Measurements from ENCODE around the gene COL5A2. TPM values are rescaled to one million over a fixed set of nuclear protein-coding genes. Genes with fewer than 3 reads are reported as not detected.

The COL5A2 gene
- total and polyA plus RNA-seq, 2 donors (not counting 3 experiments of a cell fraction or from before 2014, with no cell fraction given) = 47.4 to 123 TPM

DNA sequence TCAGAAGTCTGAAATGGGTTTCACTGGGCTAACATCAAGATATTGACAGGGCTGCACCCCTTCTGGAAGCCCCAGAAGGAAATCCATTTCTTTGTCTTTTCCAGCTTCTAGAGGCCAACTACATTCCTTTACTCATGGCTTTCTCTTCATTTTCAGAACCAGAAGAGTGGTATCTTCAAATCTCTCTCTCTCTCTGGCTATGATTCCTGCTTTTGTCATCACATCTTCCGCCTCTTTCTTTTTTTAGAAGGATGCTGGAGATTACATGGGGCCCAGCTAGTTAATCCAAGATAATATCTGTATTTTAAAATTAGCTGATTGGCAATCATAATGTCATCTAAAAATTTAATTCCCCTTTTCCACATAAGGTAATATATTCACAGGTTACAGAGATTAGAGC, 23.8 kb downstream of the COL5A2 start:
- Histone ChIP-seq H3K9ac (replicated peaks; ENCODE audit: extremely low read depth, insufficient read depth, low read length) (no peak overlapping the region), H3K27ac (ENCODE audit: insufficient read depth, low read depth, low read length) (no peak overlapping the region), H3K79me2 (ENCODE audit: control insufficient read depth, insufficient read depth, low read length) (peaks cover 7% of the 10 kb centered on the region), H3K36me3 (ENCODE audit: control insufficient read depth in 2 of 2, extremely low read depth in 1 of 2, insufficient read depth in 2 of 2, low read length in 2 of 2) (no peaks in the 10 kb centered on the region), H3K9me3 (replicated peaks; ENCODE audit: control insufficient read depth, insufficient read depth, low read length) (no peaks in the 10 kb centered on the region), H2AFZ (ENCODE audit: low read depth, low read length) (no peak overlapping the region), H3K27me3 (ENCODE audit: control insufficient read depth in 2 of 2, insufficient read depth in 2 of 2, low read length in 2 of 2) (no peaks in the 10 kb centered on the region), H3K4me2 (ENCODE audit: insufficient read depth, low read length) (no peak overlapping the region), H3K9me1 (replicated peaks; ENCODE audit: control insufficient read depth, extremely low read depth, insufficient read depth, low read length) (no peaks in the 10 kb centered on the region), H4K20me1 (replicated peaks; ENCODE audit: control insufficient read depth, extremely low read depth, insufficient read depth, low read length) (peaks cover 9% of the 10 kb centered on the region), H3K4me1 (ENCODE audit: control insufficient read depth, extremely low read depth, insufficient read depth, low read length) (peaks cover 10% of the 10 kb centered on the region), H3K4me3 (replicated peaks in 1 of 3; ENCODE audit: insufficient read depth in 1 of 3, low read depth in 1 of 3, low read length in 3 of 3) (no peak overlapping the region)
- BruUV-seq (replicated peaks) = no TSS peak
- intact Hi-C loops (cut with micrococcal nuclease) (no loop called here), dilution Hi-C loops (cut with MboI; ENCODE audit: extremely low pct_ligation_motif_present, low sequenced_read_pairs) (no loop called here)
- DNase-seq (ENCODE audit: low read depth, low spot score) = no peak
- TF ChIP-seq JUN (IDR thresholded peaks at IDR 0.05; ENCODE audit: borderline replicate concordance, insufficient read depth, insufficient read length, low read depth) (no peak), GATA2 (IDR thresholded peaks at IDR 0.05; ENCODE audit: insufficient read depth, insufficient read length, low read depth, low read length) (no peak), EZH2 (IDR thresholded peaks at IDR 0.05; ENCODE audit: borderline replicate concordance, low read depth, low read length, severe bottlenecking) (no peak), POLR2AphosphoS5 (IDR thresholded peaks at IDR 0.05; ENCODE audit: insufficient read depth, low read depth, low read length) (no peak)
- TF ChIP-seq, protein P1, sequence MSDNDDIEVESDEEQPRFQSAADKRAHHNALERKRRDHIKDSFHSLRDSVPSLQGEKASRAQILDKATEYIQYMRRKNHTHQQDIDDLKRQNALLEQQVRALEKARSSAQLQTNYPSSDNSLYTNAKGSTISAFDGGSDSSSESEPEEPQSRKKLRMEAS (IDR thresholded peaks at IDR 0.05; ENCODE audit: insufficient read depth, insufficient read length) = no peak
- ChIA-PET POLR2A (no interaction called here), CTCF (interaction anchor here (1.1 to 2.2 kb wide), 5 partner anchors 9 to 132 kb away, joined by 3 to 6 read pairs (median 5); no protein-coding TSS in a partner anchor)
- FAIRE-seq = no peak

DNA sequence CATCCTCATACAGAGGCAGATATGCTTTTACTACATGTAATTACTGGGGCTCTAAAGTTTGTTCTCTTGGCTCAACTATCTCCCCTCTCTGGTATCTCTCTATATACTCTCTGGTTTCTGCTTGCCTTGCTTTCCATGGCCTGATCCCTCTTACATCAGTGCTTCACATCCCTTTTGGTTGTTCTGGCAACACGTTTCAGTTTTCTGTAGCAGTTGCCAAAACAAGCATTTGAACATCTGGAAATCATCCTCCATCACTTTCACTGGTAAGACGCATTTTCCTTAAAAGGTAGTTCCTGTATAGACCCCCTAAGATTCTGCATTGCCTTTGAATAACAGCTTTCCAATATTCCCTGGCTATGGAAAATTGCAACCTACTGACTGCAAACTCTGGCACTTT, 25.9 kb downstream of the COL5A2 start:
- H3K9me3 ChIP-seq (replicated peaks; ENCODE audit: control insufficient read depth, insufficient read depth, low read length) = no peaks in the 10 kb centered on the region
- peaks cover 8% of the 10 kb centered on the region for H3K79me2 ChIP-seq (ENCODE audit: control insufficient read depth, insufficient read depth, low read length)
- H3K4me1 ChIP-seq (ENCODE audit: control insufficient read depth, extremely low read depth, insufficient read depth, low read length) = peaks cover 10% of the 10 kb centered on the region
- BruUV-seq (replicated peaks) = no TSS peak
- H4K20me1 ChIP-seq (replicated peaks; ENCODE audit: control insufficient read depth, extremely low read depth, insufficient read depth, low read length) = peaks cover 5% of the 10 kb centered on the region
- CTCF ChIA-PET = interaction anchor here (0.7 to 1.5 kb wide), 3 partner anchors 10 to 64 kb away, joined by 3 read pairs; no protein-coding TSS in a partner anchor
- POLR2A ChIA-PET = no interaction called here
- H3K27ac ChIP-seq (ENCODE audit: insufficient read depth, low read depth, low read length) = no peak overlapping the region
- no peak overlapping the region for H3K4me2 ChIP-seq (ENCODE audit: insufficient read depth, low read length)
- H3K4me3 ChIP-seq (replicated peaks in 1 of 3; ENCODE audit: insufficient read depth in 1 of 3, low read depth in 1 of 3, low read length in 3 of 3) = no peak overlapping the region
- H3K27me3 ChIP-seq (ENCODE audit: control insufficient read depth in 2 of 2, insufficient read depth in 2 of 2, low read length in 2 of 2) = no peaks in the 10 kb centered on the region
- no peaks in the 10 kb centered on the region for H3K36me3 ChIP-seq (ENCODE audit: control insufficient read depth in 2 of 2, extremely low read depth in 1 of 2, insufficient read depth in 2 of 2, low read length in 2 of 2)
- no peak for DNase-seq (ENCODE audit: low read depth, low spot score)
- H3K9ac ChIP-seq (replicated peaks; ENCODE audit: extremely low read depth, insufficient read depth, low read length) = no peak overlapping the region
- TF ChIP-seq FOS (IDR thresholded peaks at IDR 0.05; ENCODE audit: borderline replicate concordance, insufficient read depth, low read length) (no peak), EZH2 (IDR thresholded peaks at IDR 0.05; ENCODE audit: borderline replicate concordance, low read depth, low read length, severe bottlenecking) (no peak), MYC (IDR thresholded peaks at IDR 0.05; ENCODE audit: low read depth, low read length) (no peak), POLR2AphosphoS5 (IDR thresholded peaks at IDR 0.05; ENCODE audit: insufficient read depth, low read depth, low read length) (no peak), GATA2 (IDR thresholded peaks at IDR 0.05; ENCODE audit: insufficient read depth, insufficient read length, low read depth, low read length) (no peak), JUN (IDR thresholded peaks at IDR 0.05; ENCODE audit: borderline replicate concordance, insufficient read depth, insufficient read length, low read depth) (no peak), POLR2A (IDR thresholded peaks at IDR 0.05; ENCODE audit: low read depth, low read length) (no peak)
- TF ChIP-seq, protein P1 (IDR thresholded peaks at IDR 0.05; ENCODE audit: insufficient read depth, insufficient read length) = no peak
- TF ChIP-seq, protein P2, sequence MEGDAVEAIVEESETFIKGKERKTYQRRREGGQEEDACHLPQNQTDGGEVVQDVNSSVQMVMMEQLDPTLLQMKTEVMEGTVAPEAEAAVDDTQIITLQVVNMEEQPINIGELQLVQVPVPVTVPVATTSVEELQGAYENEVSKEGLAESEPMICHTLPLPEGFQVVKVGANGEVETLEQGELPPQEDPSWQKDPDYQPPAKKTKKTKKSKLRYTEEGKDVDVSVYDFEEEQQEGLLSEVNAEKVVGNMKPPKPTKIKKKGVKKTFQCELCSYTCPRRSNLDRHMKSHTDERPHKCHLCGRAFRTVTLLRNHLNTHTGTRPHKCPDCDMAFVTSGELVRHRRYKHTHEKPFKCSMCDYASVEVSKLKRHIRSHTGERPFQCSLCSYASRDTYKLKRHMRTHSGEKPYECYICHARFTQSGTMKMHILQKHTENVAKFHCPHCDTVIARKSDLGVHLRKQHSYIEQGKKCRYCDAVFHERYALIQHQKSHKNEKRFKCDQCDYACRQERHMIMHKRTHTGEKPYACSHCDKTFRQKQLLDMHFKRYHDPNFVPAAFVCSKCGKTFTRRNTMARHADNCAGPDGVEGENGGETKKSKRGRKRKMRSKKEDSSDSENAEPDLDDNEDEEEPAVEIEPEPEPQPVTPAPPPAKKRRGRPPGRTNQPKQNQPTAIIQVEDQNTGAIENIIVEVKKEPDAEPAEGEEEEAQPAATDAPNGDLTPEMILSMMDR (IDR thresholded peaks at IDR 0.05; ENCODE audit: extremely low read depth in 1 of 2, insufficient read depth in 1 of 2, low read depth in 1 of 2, low read length in 2 of 2) = no peak
- no peak for FAIRE-seq
- intact Hi-C loops (cut with micrococcal nuclease) (no loop called here), dilution Hi-C loops (cut with MboI; ENCODE audit: extremely low pct_ligation_motif_present, low sequenced_read_pairs) (no loop called here)
- no peak overlapping the region for H2AFZ ChIP-seq (ENCODE audit: low read depth, low read length)
- no peaks in the 10 kb centered on the region for H3K9me1 ChIP-seq (replicated peaks; ENCODE audit: control insufficient read depth, extremely low read depth, insufficient read depth, low read length)

Measured in endothelial cell of umbilical vein (primary cell).